ENCODE data around the gene CKB.

Gene CKB

DNA sequence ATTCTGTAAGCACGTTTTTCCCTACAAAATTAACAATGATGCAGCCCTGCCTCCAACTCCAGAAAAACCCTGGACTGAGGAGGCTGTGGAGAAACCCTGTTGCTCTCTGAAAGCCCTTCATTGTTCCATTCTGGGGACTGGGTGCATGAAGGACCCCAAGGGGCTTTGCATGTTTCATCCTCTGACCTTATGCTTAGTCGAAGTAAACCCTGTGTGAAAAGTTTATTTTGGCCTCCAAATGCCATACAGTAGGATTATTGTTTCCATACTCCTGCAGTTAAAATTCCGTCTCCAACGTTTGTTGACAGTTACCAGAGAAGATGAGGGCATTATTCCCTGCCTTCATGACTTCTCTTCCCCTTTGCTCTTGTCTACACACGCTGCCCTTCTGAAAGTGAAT is 46.0 kb downstream of the CKB start:
- no peak overlapping the region for H2AFZ ChIP-seq (ENCODE audit: low read depth, low read length)
- H3K36me3 ChIP-seq (ENCODE audit: insufficient read depth, low read length), result peaks cover 68% of the 10 kb centered on the region
- H3K9me3 ChIP-seq (ENCODE audit: low read length), result peaks cover 4% of the 10 kb centered on the region
- H3K27me3 ChIP-seq (ENCODE audit: insufficient read depth, low read length), result no peaks in the 10 kb centered on the region
- H3K4me1 ChIP-seq (ENCODE audit: insufficient read depth, low read length), result peaks cover 7% of the 10 kb centered on the region
- no peak overlapping the region for H3K4me3 ChIP-seq (ENCODE audit: low read length)

GRCh38 chr14:103476065-103476464 is 46.6 kb downstream of the CKB start:
- no peak overlapping the region for H2AFZ ChIP-seq (ENCODE audit: low read depth, low read length)
- H3K27me3 ChIP-seq (ENCODE audit: insufficient read depth, low read length), result no peaks in the 10 kb centered on the region
- H3K36me3 ChIP-seq (ENCODE audit: insufficient read depth, low read length), result peaks cover 69% of the 10 kb centered on the region
- H3K4me3 ChIP-seq (ENCODE audit: low read length), result no peak overlapping the region
- H3K9me3 ChIP-seq (ENCODE audit: low read length), result peaks cover 6% of the 10 kb centered on the region
- H3K4me1 ChIP-seq (ENCODE audit: insufficient read depth, low read length), result peaks cover 7% of the 10 kb centered on the region

DNA sequence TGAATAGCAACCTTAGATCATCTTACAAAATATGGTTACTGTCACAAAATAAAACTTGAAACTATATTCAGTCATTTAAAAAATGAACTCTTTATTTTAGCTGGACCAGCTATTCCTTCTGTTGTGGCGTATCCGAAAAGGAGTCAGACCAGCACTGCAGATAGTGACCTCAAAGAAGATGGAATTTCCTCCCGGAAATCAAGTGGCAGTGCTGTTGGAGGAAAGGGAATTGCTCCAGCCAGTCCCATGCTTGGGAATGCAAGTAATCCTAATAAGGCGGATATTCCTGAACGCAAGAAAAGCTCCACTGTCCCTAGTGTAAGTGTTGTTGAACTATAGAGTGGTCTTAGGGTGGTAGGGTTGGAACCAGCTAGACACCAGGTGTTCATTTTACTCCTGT is 47.7 kb downstream of the CKB start:
- H3K4me1 ChIP-seq (ENCODE audit: insufficient read depth, low read length), result peaks cover 7% of the 10 kb centered on the region
- H3K27me3 ChIP-seq (ENCODE audit: insufficient read depth, low read length), result no peaks in the 10 kb centered on the region
- no peak overlapping the region for H3K4me3 ChIP-seq (ENCODE audit: low read length)
- H2AFZ ChIP-seq (ENCODE audit: low read depth, low read length), result no peak overlapping the region
- peaks cover 67% of the 10 kb centered on the region for H3K36me3 ChIP-seq (ENCODE audit: insufficient read depth, low read length)
- H3K9me3 ChIP-seq (ENCODE audit: low read length), result peaks cover 6% of the 10 kb centered on the region

DNA sequence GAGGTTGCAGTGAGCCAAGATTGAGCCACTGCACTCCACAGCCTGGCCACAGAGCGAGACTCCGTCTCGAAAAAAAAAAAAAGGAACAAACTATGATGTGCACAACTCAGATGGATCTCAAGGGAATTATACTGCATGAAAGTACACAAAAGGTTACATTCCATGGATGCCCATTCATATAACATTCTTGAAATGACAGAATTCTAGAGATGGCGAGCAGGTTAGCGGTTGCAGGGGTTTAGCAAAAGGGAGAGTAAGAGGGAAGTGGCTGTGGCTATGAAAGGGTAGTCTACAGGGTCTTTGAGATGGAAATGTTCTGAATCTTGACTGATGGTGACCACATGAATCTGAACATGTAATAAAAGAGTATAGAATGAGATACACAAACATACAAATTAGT is 49.7 kb downstream of the CKB start:
- Histone ChIP-seq H3K4me3 (ENCODE audit: low read length) (no peak overlapping the region), H2AFZ (ENCODE audit: low read depth, low read length) (no peak overlapping the region), H3K36me3 (ENCODE audit: insufficient read depth, low read length) (peaks cover 76% of the 10 kb centered on the region), H3K9me3 (ENCODE audit: low read length) (peaks cover 6% of the 10 kb centered on the region), H3K27me3 (ENCODE audit: insufficient read depth, low read length) (no peaks in the 10 kb centered on the region), H3K4me1 (ENCODE audit: insufficient read depth, low read length) (peaks cover 7% of the 10 kb centered on the region)
